GM21367 (cell line): Measurements from ENCODE around the gene RNF113A.
"Not testable (repeated sequence)": the region's sequence is repeated elsewhere in the genome, so short reads cannot be mapped to it uniquely, and the experiment has no call there.

Source experiments
- ATAC-seq: cut with Tn5 transposase; IDR thresholded peaks from one replicate; pipeline ENCODE4 v1.9.1; 2021; ENCODE audit not compliant: unreplicated experiment

Gene RNF113A

DNA sequence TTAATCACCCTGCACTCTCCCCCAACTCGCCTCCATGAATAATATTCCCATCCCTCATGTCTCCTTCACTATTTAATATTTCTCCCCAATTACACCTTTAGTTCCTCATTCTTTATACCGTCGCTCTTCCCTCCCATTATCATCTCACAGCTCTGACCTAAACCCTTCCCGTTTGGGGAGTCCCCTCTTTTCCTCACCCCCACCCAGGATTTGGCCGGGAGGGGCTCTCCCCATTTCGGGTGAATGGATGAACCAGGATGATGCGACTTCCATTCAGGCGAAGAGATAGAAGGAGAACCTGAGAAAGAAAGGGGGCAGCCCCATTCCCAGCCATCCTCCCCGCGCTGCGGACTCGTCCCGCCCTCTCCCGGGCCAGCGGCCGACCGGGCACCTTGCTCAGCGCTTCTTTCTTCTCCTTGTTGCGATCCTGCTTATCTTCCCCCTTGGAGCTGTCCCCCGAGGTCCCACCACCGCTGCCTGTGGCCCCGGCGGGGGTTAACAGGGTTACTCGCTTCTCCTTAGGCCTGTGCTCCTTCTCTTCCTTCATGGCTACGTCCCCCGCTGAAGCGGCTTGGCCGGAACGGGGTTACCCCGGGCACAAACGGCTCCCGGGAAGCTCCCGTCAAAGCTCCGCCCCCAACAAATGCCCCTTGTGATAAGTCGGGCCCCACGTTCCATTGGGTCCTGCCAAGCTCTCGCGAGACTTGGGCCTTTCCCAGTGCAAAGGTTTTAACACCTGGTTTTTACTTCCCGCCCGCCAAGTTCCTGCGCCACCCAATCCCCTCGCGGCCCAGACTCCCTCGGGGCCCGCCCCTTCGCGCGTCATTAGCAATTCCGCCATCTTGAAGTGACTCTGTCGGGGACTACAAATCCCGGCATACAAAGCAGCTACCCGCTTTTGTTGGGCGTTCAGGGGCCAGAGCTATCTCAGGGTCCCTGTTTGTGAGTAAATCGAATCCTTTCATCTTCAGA lies 18.9 kb downstream of the RNF113A start, which contains the start of gene UPF3B:
Gene UPF3B, minus strand, starts transcription at position 582 of the 972 bp plus-strand sequence. Its CDS starts 35 bp downstream, at position 547.
- peak; percentile 96 for ATAC-seq

DNA sequence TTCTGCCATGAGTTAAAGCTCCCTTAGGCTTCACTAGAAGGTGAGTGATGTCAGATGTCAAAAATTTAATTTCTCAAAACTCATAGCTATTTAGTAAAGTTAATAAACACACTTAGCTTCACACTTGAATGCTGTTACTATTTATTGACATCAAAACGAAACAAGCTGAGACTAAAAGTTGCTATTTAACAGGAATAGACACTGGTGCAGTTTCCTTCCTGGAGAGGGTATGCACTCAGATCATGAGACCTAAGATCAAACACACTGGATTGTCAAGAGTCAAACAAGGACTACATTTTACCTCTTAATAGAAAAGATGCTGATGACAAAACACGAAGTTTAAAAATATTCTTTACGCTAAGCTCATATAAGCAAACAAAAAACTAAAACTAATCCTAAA lies 37.6 kb downstream of the RNF113A start:
- no peak for ATAC-seq

DNA sequence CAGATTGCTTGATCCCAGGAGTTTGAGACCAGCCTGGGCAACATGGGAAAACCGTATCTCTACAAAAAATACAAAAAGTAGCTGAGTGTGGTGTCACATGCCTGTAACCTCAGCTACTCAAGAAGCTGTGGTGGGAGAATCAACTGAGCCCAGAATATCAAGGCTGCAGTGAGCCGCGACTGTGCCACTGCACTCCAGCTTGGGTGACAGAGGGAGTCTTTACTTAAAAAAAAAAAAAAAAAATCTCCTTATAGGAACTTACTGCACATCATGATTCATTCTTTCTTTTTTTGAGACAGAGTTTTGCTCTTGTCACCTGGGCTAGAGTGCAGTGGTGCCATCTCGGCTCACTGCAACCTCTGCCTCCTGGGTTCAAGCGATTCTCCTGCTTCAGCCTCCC lies 43.1 kb downstream of the RNF113A start:
- no peak for ATAC-seq

DNA sequence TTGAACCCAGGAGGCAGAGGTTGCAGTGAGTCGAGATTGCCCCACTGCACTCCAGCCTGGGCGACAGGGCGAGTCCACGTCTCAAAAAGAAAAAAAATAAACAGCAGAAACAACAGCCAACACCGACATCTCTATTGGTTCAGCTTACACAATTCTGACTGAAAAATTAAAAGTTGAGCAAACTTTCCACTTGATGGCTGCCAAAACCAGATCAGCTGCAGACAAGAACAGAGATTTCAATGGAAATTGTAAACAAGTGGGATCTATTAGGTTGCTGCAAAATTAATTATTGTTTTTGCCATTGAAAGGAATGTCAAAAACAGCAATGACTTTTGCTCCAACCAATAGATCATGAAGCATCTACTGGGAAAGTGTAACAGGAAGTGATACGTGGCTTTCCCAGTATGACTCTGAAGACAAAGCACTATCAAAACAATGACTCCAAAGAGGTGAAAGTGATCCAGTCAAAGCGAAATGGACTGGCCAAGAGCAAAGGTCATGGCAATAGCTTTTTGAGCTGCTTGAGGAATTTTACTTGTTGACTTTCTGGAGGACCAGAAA lies 45.1 kb downstream of the RNF113A start:
- ATAC-seq = no peak

DNA sequence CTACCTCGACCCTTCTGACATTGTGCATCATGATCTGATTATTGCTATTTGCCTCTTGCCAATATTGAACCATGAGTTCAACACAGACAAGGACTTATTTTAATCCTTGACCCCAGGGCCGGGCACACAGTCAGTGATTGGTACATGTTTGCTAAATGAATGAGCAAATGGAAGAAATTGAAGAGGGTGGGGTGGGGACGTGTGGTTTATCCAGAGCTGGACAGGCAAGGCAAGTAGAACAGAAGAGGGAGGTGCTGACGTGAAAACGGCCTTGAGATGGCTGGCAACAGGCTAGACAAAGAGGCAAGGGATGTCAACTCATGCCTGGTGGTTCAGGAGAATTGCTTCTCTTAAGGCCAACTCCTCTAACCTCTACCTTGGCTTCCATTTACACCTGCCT lies 47.3 kb downstream of the RNF113A start:
- ATAC-seq = not testable (repeated sequence)

DNA sequence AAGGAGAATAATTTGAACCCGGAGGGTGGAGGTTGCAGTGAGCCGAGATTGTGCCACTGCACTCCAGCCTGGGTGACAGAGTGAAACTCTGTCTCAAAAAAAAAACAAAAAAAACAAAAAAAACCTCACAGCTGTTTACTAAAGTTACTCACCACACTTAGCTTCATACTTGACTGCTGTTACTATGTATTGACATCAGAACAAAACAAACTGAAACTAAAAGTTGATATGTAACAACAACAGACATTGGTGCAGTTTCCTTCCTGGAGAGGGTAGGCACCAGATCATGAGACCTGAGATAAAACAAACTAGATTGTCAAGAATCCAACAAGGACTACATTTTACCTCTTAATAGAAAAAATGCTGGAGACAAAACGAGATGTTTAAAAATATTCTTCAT lies 49.8 kb downstream of the RNF113A start:
- peak; percentile 88 for ATAC-seq
